HG02970 (cell line): Measurements from ENCODE around the gene CHFR.
"Not testable (repeated sequence)": the region's sequence is repeated elsewhere in the genome, so short reads cannot be mapped to it uniquely, and the experiment has no call there.

Experiments used
- ATAC-seq: cut with Tn5 transposase; IDR thresholded peaks from one replicate; pipeline ENCODE4 v1.9.1; 2021; ENCODE audit warnings: mild to moderate bottlenecking, moderate library complexity, moderate number of reproducible peaks; ENCODE audit not compliant: unreplicated experiment, low FRiP score

CHFR gene

GRCh38 chr12:132813443-132813842 lies 74.0 kb downstream of the CHFR start:
- ATAC-seq: no peak

DNA sequence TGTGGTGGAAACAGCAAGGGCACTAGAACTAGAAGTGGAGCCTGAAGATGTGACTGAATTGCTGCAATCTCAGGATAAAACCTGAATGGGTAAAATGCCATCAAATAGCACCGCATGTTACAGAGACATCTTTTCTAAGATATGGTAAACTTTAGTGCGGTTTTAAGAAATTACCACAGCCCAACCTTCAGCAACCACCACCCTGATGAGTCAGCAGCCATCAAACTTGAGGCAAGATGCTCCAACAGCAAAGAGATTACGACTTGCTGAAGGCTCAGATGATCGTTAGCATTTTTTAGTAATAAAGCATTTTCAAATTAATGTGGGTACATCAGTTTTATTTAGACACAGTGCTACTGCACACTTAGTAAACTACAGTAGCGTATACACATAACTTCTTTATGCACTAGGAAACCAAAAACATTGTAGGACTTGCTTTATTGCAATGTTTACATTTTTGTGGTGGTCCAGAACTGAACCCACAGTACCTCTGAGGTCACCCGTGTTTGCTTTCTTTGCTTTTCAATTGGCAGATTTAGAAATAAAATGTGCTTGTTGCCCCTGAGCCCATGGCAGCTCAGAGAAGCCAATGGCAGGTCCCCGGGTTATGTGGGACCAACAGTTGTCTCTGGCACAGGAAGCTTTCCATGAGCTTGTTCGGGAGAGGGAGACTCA lies 74.6 kb downstream of the CHFR start:
- ATAC-seq: no peak

DNA sequence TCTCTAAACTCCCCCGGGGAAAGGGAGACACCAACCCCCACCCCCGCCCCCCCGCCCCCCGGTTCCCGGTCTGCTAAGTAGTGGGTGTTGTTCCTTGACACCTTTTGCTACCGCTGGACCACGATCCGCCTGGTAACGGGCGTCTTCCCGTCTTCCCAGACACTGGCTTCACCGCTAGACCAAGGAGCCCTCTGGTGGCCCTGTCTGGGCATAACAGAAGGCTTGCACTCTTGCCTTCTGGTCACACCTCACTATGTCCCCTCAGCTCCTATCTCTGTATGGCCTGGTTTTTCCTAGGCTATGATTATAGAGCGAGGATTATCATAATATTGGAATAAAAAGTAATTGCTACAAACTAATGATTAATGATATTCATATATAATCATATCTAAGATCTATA lies 78.0 kb downstream of the CHFR start:
- ATAC-seq: not testable (repeated sequence)

DNA sequence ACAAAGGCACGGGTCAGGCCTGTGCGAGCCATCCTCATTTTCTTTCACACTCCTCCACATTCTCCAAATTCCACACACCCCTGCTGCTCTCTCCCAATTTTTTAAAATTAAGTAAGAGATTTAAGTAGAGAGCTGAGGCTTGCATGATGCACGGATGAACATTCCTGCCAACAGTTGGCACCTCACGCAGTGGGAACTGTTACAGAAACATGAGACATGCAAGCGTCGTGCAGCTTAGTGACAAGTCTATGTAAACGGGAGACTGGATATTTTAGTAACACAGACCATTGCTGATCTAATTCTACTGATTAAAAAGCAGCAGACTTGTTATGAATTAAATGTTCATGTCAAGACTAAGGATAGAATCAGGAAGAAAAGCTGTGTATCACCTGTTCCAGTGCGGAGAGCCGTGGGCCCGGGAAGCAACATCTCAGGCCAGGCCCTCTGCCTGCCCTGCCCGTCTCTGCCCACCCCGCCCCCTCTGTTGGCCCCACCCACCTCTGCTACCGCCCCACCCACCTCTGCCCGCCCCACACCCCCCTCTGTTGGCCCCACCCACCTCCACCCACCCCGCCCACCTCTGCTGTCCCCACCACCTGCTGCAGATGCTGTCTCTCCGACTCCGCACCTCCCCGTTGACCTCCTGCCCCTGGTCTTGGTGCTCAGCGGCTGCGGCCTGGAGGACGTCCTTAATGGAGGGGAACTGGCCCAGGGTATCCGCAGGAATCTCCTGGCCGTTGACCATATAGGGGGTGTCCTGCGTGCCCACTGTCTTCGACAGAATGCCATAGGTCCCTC lies 79.9 kb downstream of the CHFR start:
- ATAC-seq: no peak

- ATAC-seq: no peak
Observed at GRCh38 chr12:132806857-132807256, 80.5 kb downstream of the CHFR start.

- ATAC-seq: no peak
Observed at GRCh38 chr12:132804426-132804861, 83.0 kb downstream of the CHFR start.

DNA sequence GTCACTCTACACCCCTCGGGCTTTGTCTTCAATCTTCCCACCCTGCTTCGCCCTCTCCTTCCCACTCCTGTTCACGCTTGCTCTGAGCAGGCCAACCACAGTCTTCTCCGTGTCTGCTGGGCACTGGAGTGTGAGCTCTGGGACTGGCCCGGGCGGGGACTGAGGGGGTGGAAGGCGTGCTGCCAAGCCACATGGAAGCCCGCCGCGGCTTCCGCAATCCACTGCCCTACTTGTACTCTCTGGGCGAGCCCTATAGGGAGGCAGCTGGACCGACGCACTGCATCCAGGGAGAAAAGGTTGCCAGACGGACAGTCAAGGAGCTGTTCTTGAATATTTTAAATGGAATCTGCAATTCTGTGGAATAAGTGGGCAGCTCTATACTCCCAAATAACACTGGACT lies 83.5 kb downstream of the CHFR start:
- ATAC-seq: no peak

DNA sequence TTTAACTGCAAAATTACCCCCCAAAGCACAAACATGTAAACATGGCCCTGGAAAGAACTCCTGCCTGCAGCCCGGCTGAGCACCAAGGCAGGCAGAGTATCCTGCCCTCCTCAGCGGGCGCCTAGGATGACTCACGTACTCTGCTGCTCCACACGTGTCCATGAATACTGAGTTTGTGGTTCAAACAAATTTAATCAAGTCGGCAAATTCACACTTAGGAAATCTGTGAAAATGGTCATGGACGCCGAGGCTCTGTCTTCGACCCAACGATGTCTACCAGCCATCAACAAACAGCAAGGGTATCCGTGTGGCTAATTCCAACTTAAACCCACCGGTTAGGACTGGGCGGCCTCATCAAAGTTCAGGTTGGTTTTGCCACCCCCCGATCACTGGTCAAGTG lies 84.3 kb downstream of the CHFR start:
- ATAC-seq: no peak

DNA sequence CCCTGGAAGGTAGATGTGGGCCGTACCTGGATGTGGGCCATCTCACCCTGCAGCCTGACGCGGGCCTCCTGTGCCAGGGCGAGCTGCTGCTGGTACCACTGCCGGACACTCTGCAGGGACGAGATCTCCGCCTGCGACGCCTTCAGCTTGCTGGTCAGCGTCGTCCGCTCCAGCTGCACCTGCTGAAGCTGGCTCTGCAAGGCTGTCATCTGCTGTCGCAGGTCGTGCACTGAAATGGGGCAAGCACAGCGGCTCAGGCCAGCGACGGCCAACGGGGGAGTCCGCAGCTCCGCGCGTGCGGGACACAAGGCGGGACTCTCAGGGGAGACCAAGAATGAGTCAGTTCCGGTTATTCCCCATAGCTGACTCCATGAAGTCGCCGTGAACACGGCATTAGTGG lies 85.7 kb downstream of the CHFR start:
- ATAC-seq: no peak

DNA sequence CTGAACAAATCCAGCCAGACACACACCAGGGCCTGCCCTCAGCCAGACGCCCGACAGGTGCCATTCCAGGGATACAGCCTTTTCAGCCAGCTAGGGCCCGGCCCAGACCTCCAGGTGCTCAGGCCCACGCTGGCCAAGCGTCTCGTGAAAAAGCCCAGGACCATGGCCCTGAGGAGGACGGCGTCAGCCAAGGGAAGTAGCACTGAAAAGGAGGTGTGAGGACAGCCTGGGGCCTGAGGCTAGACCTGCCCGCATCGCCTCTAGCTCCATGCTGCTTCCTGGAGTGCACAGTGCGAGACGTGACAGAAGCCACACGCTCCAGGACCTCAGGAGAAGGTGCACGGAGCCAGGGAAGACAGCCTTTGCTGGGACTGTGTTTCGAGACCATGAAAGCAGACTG lies 88.6 kb downstream of the CHFR start:
- ATAC-seq: no peak

GRCh38 chr12:132797820-132798570 lies 89.4 kb downstream of the CHFR start:
- no peak for ATAC-seq

DNA sequence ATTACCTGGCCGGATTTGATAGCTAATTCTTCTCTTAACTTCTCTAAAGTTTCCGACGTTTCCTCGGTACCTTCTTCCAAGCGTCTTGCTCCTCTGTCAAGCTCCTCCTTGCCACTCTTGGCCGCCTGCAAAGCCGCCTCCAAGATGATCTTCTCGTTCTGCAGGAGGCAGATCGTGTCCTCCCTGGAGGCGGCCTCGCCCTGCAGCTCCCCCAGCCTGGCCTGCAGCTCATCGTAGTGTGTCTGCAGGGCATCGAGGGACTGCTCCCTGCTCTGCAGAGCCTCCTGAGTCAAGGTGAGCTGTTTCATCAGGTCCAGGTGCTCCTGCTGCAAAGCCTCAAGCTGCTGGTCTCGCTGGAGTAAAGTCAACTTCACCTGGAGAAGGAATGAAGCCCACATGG lies 91.6 kb downstream of the CHFR start:
- ATAC-seq: no peak

- not testable (repeated sequence) for ATAC-seq
Observed at GRCh38 chr12:132791940-132792339, 95.5 kb downstream of the CHFR start.

GRCh38 chr12:132789099-132789471 lies 98.3 kb downstream of the CHFR start:
- ATAC-seq: no peak

DNA sequence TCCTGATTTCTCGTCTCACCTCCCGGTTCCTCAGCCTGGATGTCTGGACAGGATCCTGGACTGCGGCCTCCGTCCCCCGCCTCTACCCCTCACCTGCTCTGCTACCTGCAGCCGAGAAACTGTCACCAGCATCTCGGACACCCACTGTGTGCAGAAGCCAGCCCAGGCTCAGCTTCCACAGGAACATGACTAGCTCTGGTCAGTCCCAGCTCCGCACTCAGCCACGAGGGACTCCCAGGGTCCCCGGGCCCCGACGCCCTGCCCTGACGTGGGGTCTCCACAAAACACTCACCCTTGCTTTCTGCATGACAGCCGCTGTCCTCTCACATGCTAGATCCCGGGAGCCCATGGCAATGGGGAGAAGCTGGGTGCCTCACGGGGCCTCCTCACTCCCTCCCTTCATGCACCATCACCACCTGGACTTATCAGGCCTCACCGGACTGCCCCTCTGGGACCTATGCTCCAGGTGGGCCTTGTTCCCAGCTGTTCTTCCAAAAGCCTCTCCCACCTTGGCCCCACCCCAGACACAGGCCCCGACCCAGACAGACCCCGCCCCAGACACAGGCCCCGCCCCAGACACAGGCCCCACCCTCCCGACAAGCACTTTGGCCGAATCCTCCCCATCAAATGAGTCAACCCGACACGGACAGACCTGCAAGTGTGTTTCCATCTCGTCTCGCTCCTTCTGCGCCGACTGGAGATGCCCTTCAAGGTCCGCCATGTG lies 98.9 kb downstream of the CHFR start:
- ATAC-seq: no peak

GRCh38 chr12:132787877-132788276 lies 99.5 kb downstream of the CHFR start:
- ATAC-seq: no peak

DNA sequence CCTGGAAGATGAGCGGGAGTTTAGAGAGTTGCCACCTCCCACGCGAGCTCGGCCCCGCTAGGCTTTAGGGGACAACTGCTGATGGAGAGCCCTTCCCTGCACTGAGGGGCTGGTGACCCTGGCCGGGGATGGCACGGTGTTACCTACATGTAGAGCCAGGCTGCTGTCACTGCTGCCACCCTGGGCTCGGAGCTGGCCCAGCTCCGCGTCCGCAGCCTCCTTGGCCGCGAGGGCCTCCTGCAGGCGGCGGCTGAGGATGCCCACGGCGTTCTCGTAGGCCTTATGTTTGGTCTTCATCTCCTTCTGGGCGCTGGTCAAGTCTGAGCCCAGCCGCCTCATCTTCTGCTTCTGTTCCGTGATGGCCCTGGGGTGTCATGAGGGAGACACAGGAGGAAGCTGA lies 101.2 kb downstream of the CHFR start:
- ATAC-seq: no peak

DNA sequence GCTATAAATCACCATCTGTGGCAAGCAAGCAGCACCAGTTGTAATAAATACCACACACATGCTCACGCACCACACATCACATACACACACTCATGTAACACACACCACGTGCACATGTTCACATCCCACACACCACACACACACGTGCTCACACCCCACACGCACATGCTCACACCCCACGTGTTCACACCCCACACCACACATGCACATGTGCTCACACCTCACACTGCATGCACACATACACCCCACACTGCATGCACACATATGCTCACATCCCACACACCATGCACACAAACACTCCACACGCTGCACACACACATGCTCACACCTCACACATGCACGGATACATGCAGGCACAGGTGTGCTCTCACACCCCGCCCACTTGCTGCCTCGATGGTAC lies 102.8 kb downstream of the CHFR start:
- no peak for ATAC-seq

DNA sequence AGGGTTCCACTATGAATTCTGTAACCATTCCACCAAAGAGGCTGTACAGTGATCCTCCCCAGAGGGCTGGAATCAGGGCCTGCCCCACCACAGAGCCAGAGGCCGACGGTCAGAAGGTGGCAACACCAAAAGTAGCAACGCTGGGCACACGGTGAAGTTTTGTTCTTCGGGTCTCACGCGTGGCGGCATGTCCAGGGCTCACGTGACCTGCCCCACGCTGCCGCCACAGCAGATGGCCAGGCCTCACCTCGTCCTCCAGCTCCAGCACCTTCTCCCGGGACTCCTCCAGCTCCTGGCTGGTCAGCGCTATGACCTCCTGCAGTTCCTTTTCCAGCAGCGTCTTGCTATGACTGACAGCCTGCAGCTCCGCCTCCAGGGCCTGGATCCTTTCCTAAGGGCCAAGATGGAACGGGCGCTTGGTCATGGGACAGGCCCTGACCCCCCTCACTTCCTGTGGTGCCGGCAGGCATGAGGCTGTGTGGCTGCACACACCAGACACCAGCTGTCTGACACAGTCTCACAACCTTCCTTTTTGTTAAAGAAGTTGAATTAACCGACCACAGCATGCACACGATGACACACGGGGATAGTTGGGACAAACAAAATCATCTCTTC lies 103.4 kb downstream of the CHFR start:
- ATAC-seq: no peak
